Left lung (tissue), 10 donors: Measurements from ENCODE around the gene PPID. TPM values are rescaled to one million over a fixed set of nuclear protein-coding genes. Genes with fewer than 3 reads are reported as not detected.
A peak's percentile ranks its signal among the peaks of the same experiment; 100 is the strongest.
"Not testable (repeated sequence)": the region's sequence is repeated elsewhere in the genome, so short reads cannot be mapped to it uniquely, and the experiment has no call there.

Source experiments
- ATAC-seq: fragments of 200-7000 bp; cut with Tn5 transposase; one replicate; pipeline ENCODE4 v1.9.1; 2020; ENCODE audit warnings: moderate library complexity
- DNase-seq, 4 donors: peaks; one replicate each; pipeline ENCODE4 v3.0.0-alpha.2; 2013 to 2020
- H3K27ac ChIP-seq, 2 donors: fragments of 200-600 bp; sonication (generic) in 1 of 2; one replicate each; pipeline versions ENCODE4 v1.5.0 to v1.8.0; 2020 to 2021
- H3K27me3 ChIP-seq, 2 donors: fragments of 200-600 bp; sonication (generic) in 1 of 2; one replicate each; pipeline versions ENCODE4 v1.5.0 to v1.8.0; 2020 to 2021
- H3K36me3 ChIP-seq, 2 donors: fragments of 200-600 bp; sonication (generic) in 1 of 2; one replicate each; pipeline versions ENCODE4 v1.5.0 to v1.8.0; 2020 to 2021
- H3K4me1 ChIP-seq, 2 donors: fragments of 200-600 bp; one replicate each; pipeline ENCODE4 v1.8.0; 2021
- H3K4me3 ChIP-seq, 2 donors: fragments of 200-600 bp; sonication (generic) in 1 of 2; one replicate each; pipeline versions ENCODE4 v1.5.0 to v1.8.0; 2020 to 2021; ENCODE audit warnings: mild to moderate bottlenecking in 1 of 2
- H3K9me3 ChIP-seq, 2 donors: fragments of 200-600 bp; sonication (generic) in 1 of 2; one replicate each; pipeline versions ENCODE4 v1.5.0 to v1.8.0; 2020 to 2021
- intact Hi-C, 2 donors: fragments of 100-400 bp; cut with DNase I; formaldehyde crosslinking; loops; one replicate each; pipeline versions ENCODE4 v1.11.2 to v1.14.2; 2022
- polyA plus RNA-seq, 6 donors: library from polyadenylated mRNA; unstranded; fragments of 120-200 nt; gene quantifications; one replicate each; pipeline ENCODE4 v1.2.1, GENCODE V29; 2013; ENCODE audit not compliant: insufficient read length in 6 of 6
- total RNA-seq, 2 donors: library from RNA; stranded (reverse); fragmentation: NEBNext Ultra II Directional; extraction: Animal tissue kit (Norgen Biotek cat#: 25700); gene quantifications; one replicate each; pipeline ENCODE4 v1.2.1, GENCODE V29; 2021
- TF ChIP-seq, protein P1 (sequence below), 2 donors: fragments of 200-600 bp; sonication (generic) in 1 of 2; IDR thresholded peaks; one replicate each; pipeline versions ENCODE4 v1.5.0 to v1.8.0; 2021; ENCODE audit warnings: antibody characterized with exemption in 2 of 2
- donor health status: DM: no; HTN: yes; CAD: no.
- donor health status: DM: no; HTN: no; CAD: no.

Gene PPID
- total and polyA plus RNA-seq, 8 donors = 24.2 to 63.0 (median 53.0) TPM

DNA sequence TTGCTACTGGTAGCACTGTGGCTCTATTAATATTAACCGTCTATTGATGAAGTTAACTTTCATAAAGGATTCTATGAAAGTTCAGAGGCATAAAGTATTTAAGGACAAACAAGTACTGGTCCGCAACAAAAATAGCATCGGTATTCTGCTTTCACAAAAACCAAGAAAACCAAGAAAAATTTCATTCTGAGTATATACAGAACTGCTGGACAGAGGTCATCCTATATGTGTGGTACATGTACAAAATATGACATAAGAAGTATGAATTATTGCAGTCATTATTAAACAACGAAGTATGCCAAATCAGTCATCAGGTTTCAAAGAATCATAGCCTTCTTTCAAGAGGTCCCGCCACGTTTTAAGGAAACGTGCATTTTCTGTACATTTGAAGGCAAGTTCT is 53.9 kb downstream of the PPID start:
- Histone ChIP-seq H3K4me3 (no peak overlapping the region), H3K9me3 (no peaks in the 10 kb centered on the region), H3K4me1 (peaks cover 8 to 21% of the 10 kb centered on the region in 2 donors), H3K36me3 (no peaks in the 10 kb centered on the region), H3K27ac (no peak overlapping the region), H3K27me3 (no peaks in the 10 kb centered on the region)
- intact Hi-C loops = no loop called here
- ATAC-seq = no peak
- TF ChIP-seq, protein P1, sequence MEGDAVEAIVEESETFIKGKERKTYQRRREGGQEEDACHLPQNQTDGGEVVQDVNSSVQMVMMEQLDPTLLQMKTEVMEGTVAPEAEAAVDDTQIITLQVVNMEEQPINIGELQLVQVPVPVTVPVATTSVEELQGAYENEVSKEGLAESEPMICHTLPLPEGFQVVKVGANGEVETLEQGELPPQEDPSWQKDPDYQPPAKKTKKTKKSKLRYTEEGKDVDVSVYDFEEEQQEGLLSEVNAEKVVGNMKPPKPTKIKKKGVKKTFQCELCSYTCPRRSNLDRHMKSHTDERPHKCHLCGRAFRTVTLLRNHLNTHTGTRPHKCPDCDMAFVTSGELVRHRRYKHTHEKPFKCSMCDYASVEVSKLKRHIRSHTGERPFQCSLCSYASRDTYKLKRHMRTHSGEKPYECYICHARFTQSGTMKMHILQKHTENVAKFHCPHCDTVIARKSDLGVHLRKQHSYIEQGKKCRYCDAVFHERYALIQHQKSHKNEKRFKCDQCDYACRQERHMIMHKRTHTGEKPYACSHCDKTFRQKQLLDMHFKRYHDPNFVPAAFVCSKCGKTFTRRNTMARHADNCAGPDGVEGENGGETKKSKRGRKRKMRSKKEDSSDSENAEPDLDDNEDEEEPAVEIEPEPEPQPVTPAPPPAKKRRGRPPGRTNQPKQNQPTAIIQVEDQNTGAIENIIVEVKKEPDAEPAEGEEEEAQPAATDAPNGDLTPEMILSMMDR (IDR thresholded peaks at IDR 0.05) = no peak
- DNase-seq = no peak

DNA sequence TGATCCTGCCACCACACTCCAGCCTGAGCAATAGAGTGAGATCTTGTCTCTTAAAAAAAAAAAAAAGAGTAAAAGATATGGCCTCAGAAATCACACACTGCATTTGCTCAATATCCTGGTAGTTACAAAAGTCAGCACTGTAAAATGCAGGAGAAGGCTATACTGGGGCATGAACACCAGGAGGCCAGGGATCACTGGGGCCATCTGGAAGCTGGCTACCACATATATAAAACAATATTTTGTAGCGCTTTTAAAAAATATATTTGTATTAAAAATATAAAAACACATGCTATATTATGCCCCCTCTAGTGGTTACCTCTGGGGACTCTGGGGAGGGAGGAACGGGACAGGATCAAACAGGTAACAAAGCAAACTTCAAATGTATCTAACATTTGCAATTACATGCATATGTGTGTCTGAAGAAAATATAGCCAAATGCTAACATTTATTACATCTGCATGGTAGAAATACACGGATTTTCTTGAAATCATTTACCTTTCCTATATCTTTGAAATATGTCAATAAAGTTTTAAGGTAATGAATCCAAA is 55.5 kb downstream of the PPID start:
- TF ChIP-seq, protein P1 (IDR thresholded peaks at IDR 0.05) = peak; percentile 32 to 33
- no peaks in the 10 kb centered on the region for H3K36me3 ChIP-seq
- no peaks in the 10 kb centered on the region for H3K27me3 ChIP-seq
- ATAC-seq (no peak), DNase-seq (no peak)
- H3K27ac ChIP-seq = no peak overlapping the region
- H3K4me1 ChIP-seq = peaks cover 3 to 24% of the 10 kb centered on the region in 2 donors
- H3K4me3 ChIP-seq = no peak overlapping the region
- H3K9me3 ChIP-seq = no peaks in the 10 kb centered on the region
- intact Hi-C loops = no loop called here

DNA sequence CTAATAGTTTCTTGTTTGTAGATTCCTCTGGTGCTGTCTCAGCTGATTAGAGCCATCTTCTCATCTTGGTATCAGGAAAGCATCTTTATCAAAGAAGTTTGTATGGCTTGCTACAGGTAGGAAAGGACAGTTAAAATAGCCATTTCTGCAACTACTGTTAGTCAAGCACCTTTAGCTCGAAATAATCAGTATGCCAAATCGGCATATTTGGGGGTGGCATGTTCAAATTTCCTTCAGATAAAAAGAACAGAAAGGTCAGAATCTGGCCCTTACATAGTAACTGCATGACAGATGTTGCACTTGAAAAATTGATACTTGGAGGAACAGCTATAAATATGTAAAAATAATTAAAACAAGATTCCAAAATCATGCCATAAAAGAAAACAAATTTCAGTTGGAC is 56.3 kb downstream of the PPID start:
- Histone ChIP-seq H3K4me3 (no peak overlapping the region), H3K27ac (no peak overlapping the region), H3K9me3 (no peaks in the 10 kb centered on the region), H3K27me3 (no peaks in the 10 kb centered on the region), H3K4me1 (peaks cover 3 to 20% of the 10 kb centered on the region in 2 donors), H3K36me3 (no peaks in the 10 kb centered on the region)
- ATAC-seq (no peak), DNase-seq (no peak)
- TF ChIP-seq, protein P1 (IDR thresholded peaks at IDR 0.05) = no peak
- intact Hi-C loops = no loop called here

DNA sequence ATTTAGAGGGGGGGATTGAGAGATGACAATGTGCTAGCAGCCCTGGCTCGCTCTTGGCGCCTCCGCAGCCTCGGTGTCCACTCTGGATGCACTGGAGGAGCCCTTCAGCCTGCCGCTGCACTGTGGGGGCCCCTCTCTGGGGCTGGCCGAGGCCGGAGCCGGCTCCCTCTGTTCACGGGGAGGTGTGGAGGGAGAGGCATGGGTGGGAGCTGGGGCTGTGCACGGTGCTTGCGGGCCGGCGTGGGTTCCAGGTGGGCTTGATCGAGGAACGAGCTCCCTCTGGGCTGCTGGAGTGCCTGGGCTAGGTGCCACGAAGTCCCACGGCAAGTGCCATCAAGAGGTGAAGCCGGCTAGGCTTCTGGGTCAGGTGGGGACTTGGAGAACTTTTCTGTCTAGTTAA is 58.4 kb downstream of the PPID start:
- Histone ChIP-seq H3K27me3 (no peaks in the 10 kb centered on the region), H3K4me3 (no peak overlapping the region)

DNA sequence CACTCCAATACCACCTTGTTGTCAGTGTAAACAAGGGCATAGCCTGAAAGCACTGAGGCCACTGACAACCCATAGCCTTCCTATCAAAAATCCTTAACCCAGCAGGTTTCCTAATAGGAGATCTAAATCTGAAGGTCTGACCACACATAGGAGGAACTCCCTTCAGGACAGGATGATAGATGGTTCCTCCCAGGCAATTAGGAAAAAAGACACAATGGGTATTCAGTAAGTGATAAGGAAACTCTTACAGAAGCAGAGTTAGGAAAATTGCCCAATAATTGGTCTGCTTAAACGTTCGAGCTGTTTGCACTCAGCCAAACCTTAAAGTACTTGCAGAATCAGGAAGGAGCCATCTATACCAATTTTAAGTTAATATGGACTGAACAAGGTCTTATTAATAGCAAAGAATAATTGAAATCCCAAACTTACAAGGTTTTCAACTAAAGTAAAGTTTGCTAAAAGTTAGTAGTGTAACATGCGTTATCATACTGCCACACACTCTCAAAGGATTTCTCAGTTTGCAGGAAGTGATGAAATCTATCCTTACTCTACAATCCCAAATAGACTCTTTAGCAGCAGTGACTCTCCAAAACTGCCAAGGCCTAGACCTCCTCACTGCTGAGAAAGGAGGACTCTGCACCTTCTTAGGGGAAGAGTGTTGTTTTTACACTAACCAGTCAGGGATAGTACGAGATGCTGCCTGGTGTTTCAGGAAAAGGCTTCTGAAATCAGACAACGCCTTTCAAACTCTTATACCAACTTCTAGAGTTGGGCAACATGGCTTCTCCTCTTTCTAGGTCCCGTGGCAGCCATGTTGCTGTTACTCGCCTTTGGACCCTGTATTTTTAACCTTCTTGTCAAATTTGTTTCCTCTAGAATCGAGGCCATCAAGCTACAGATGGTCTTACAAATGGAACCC is 59.2 kb downstream of the PPID start:
- H3K4me3 ChIP-seq, DNase-seq, H3K36me3 ChIP-seq, H3K27me3 ChIP-seq, ATAC-seq, H3K9me3 ChIP-seq, intact Hi-C loops: not testable (repeated sequence)
- H3K27ac ChIP-seq = peak overlapping the region in 1 of 2 donors; percentile 37
- H3K4me1 ChIP-seq = peaks cover 0 to 11% of the 10 kb centered on the region in 2 donors

More for the DNA sequence above, 58.4 kb downstream of the PPID start:
- intact Hi-C loops = no loop called here
- H3K4me1 ChIP-seq = peaks cover 0 to 11% of the 10 kb centered on the region in 2 donors
- peak in 1 of 4 donors; percentile 82 for DNase-seq
- TF ChIP-seq, protein P1 (IDR thresholded peaks at IDR 0.05) = no peak
- H3K27ac ChIP-seq = no peak overlapping the region
- ATAC-seq = no peak
- H3K9me3 ChIP-seq = no peaks in the 10 kb centered on the region
- H3K36me3 ChIP-seq = no peaks in the 10 kb centered on the region

DNA sequence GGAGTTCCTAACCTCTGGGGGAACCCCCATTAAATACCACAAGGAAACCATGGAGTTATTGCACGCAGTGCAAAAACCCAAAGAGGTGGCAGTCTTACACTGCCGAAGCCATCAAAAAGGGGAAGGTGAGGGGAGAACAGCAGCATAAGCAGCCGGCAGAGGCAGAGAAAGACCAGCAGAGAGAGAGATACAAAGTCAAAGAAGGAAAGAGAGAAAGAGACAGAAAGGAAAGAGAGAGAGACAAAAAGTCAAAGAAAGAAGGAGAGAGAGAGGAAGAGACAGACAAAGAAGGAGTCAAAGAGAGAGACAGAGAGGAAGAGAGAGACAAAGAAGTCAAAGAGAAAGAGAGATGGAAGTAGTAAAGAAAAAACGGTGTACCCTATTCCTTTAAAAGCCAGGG is 59.9 kb downstream of the PPID start:
- H3K9me3 ChIP-seq, H3K27me3 ChIP-seq, intact Hi-C loops, H3K36me3 ChIP-seq, H3K4me3 ChIP-seq, DNase-seq, ATAC-seq: not testable (repeated sequence)
- Histone ChIP-seq H3K27ac (peak overlapping the region in 1 of 2 donors; percentile 37), H3K4me1 (peaks cover 0 to 11% of the 10 kb centered on the region in 2 donors)
